HepG2 (cell line): Measurements from ENCODE around the gene CSKMT. TPM values are rescaled to one million over a fixed set of nuclear protein-coding genes. Genes with fewer than 3 reads are reported as not detected.

Experiments used
- ARID5B ChIP-seq: IDR thresholded peaks from 2 replicates; pipeline ENCODE4 v1.4.0; 2020; ENCODE audit warnings: mild to moderate bottlenecking, missing genetic modification reagents
- ATM ChIP-seq: fragments of 450-650 bp; IDR thresholded peaks from 2 replicates; pipeline ENCODE4 v1.7.1; 2017; ENCODE audit warnings: mild to moderate bottlenecking, borderline replicate concordance
- CBX2 ChIP-seq, 2 experiments: fragments of 200-600 bp in 1 of 2; sonication (generic); formaldehyde crosslinking in 1 of 2; IDR thresholded peaks; 2 replicates each; pipeline versions ENCODE4 v1.7.0 to v1.8.1; 2018 to 2022; ENCODE audit warnings: low read depth in 2 of 2, low read length in 1 of 2, mild to moderate bottlenecking in 1 of 2, missing genetic modification reagents in 1 of 2
- CHD2 ChIP-seq: IDR thresholded peaks from 2 replicates; pipeline ENCODE4 v1.6.1; 2011; ENCODE audit warnings: low read depth, low read length, improper control_type of control experiment
- DMAP1 ChIP-seq: IDR thresholded peaks from 2 replicates; pipeline ENCODE4 v1.6.1; 2016
- EHMT2 ChIP-seq: fragments of 200-600 bp; sonication (generic); IDR thresholded peaks from 2 replicates; pipeline ENCODE4 v1.7.0; 2017; ENCODE audit warnings: antibody characterized with exemption, low read depth, low read length, borderline replicate concordance
- KMT2B ChIP-seq: IDR thresholded peaks from 2 replicates; pipeline ENCODE4 v1.6.1; 2016; ENCODE audit warnings: missing genetic modification reagents, missing compliant biosample characterization
- NCOR1 ChIP-seq: fragments of 200-600 bp; sonication (generic); IDR thresholded peaks from 2 replicates; pipeline ENCODE4 v1.7.0; 2017; ENCODE audit warnings: antibody characterized with exemption, low read length, borderline replicate concordance
- NR2F2 ChIP-seq: IDR thresholded peaks from 2 replicates; pipeline ENCODE4 v1.6.1; 2012; ENCODE audit warnings: low read depth, inconsistent platforms, borderline replicate concordance
- PBX3 ChIP-seq: sonication (generic); formaldehyde crosslinking; IDR thresholded peaks from 2 replicates; pipeline ENCODE4 v1.8.1; 2023; ENCODE audit warnings: missing genetic modification reagents, inconsistent platforms, borderline replicate concordance
- PCBP1 ChIP-seq: fragments of 200-400 bp; formaldehyde crosslinking; IDR thresholded peaks from 2 replicates; pipeline ENCODE4 v1.6.1; 2017; ENCODE audit warnings: mild to moderate bottlenecking, low read depth, low read length, borderline replicate concordance
- SATB2 ChIP-seq: sonication (generic); formaldehyde crosslinking; IDR thresholded peaks from 2 replicates; pipeline ENCODE4 v1.5.0; 2020; ENCODE audit warnings: missing genetic modification reagents
- ZBTB49 ChIP-seq: sonication (generic); formaldehyde crosslinking; IDR thresholded peaks from 2 replicates; pipeline ENCODE4 v1.4.0; 2020; ENCODE audit warnings: missing genetic modification reagents, borderline replicate concordance
- ZC3H4 ChIP-seq: sonication (generic); formaldehyde crosslinking; IDR thresholded peaks from 2 replicates; pipeline ENCODE4 v1.4.0; 2020; ENCODE audit warnings: missing genetic modification reagents, borderline replicate concordance
- ZNF225 ChIP-seq: sonication (generic); formaldehyde crosslinking; IDR thresholded peaks from 2 replicates; pipeline ENCODE4 v1.4.0; 2020; ENCODE audit warnings: mild to moderate bottlenecking, missing genetic modification reagents
- ZNF274 ChIP-seq: sonication (generic); formaldehyde crosslinking; IDR thresholded peaks from 2 replicates; pipeline ENCODE4 v1.5.1; 2020; ENCODE audit warnings: mild to moderate bottlenecking, missing genetic modification reagents
- ZNF562 ChIP-seq: sonication (generic); formaldehyde crosslinking; IDR thresholded peaks from 2 replicates; pipeline ENCODE4 v1.8.0; 2022; ENCODE audit warnings: missing genetic modification reagents, borderline replicate concordance
- ZNF839 ChIP-seq: sonication (generic); formaldehyde crosslinking; IDR thresholded peaks from 2 replicates; pipeline ENCODE4 v1.4.0; 2020; ENCODE audit warnings: missing genetic modification reagents, mild to moderate bottlenecking, borderline replicate concordance
- ZNF883 ChIP-seq: sonication (generic); formaldehyde crosslinking; IDR thresholded peaks from 2 replicates; pipeline ENCODE4 v1.5.1; 2020; ENCODE audit warnings: mild to moderate bottlenecking, missing genetic modification reagents; ENCODE audit errors: not compliant biosample characterization
- polyA plus RNA-seq, 8 experiments: library from polyadenylated mRNA; depleted of rRNA in 3 of 8; stranded (reverse) in 7 of 8; unstranded in 1 of 8; fragments of >200 nt; fragmentation: Illumina TruSeq in 4 of 8; extraction: Trizol in 4 of 8; gene quantifications; 2 replicates each; pipeline versions ENCODE4 v1.2.1 to v1.2.3, GENCODE V29; 2011 to 2016; ENCODE audit warnings: low read depth in 4 of 8, missing spikeins in 1 of 8, mixed read lengths in 1 of 8; ENCODE audit not compliant: insufficient read depth in 1 of 8
- total RNA-seq, 5 experiments: library from RNA; depleted of rRNA; stranded (reverse); fragments of >200 nt; fragmentation: Illumina TruSeq; extraction: Trizol; gene quantifications; 2 replicates each; pipeline ENCODE4 v1.2.3, GENCODE V29; 2016; ENCODE audit warnings: low read depth in 1 of 5
- TF ChIP-seq, protein P1 (sequence below): sonication (generic); formaldehyde crosslinking; IDR thresholded peaks from 2 replicates; pipeline ENCODE4 v1.5.0; 2020; ENCODE audit warnings: mild to moderate bottlenecking, missing genetic modification reagents

The CSKMT gene
- total and polyA plus RNA-seq, 2 of the 13 experiments (the other 11 are each of a cell fraction or from before 2014, with no cell fraction given): 7.6 to 31.8 TPM

DNA sequence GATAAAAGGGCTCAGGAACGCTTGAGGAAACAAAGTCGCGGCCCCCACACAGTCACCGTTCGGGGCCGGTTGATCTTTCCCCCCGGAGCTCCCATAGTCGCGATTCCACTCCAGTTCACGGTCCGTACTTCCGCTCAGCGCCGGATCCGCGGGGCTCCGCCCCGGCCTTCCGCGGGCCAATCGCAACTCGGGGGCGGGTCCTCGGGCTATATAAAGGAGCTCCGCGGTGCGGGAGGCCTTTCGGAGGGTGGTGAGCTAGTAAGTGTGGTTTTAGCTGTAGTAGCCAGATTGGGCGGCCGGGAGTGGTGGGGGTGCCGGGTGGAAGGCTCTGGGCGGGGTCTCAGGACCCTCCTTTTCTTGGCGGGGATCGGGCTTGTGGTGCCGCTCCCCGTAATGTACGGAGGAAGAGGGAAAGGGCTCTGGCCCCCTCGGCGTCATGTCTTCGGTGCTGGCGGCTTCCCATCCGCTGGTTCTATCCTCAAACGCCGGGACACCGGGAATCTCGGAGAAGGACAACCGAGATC, at the start of gene CSKMT, which contains the start of gene C11orf98 (continued):
- TF ChIP-seq ZBTB49 (CRISPR knock-in tag): no peak
- TF ChIP-seq ZNF562 (CRISPR knock-in tag): no peak
- TF ChIP-seq ARID5B (CRISPR knock-in tag): peak; percentile 33
- TF ChIP-seq, protein P1, sequence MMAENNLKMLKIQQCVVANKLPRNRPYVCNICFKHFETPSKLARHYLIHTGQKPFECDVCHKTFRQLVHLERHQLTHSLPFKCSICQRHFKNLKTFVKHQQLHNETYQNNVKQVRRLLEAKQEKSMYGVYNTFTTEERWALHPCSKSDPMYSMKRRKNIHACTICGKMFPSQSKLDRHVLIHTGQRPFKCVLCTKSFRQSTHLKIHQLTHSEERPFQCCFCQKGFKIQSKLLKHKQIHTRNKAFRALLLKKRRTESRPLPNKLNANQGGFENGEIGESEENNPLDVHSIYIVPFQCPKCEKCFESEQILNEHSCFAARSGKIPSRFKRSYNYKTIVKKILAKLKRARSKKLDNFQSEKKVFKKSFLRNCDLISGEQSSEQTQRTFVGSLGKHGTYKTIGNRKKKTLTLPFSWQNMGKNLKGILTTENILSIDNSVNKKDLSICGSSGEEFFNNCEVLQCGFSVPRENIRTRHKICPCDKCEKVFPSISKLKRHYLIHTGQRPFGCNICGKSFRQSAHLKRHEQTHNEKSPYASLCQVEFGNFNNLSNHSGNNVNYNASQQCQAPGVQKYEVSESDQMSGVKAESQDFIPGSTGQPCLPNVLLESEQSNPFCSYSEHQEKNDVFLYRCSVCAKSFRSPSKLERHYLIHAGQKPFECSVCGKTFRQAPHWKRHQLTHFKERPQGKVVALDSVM: peak; percentile 53
- TF ChIP-seq ZNF225 (CRISPR knock-in tag): peak; percentile 33; the same call in 1 of the 2 replicates
- no peak for TF ChIP-seq NCOR1
- TF ChIP-seq EHMT2: no peak
- peak; percentile 66; the same call in 1 of the 2 replicates for TF ChIP-seq SATB2 (CRISPR knock-in tag)
- no peak for TF ChIP-seq PCBP1
- TF ChIP-seq PBX3 (CRISPR knock-in tag): no peak
- TF ChIP-seq KMT2B: peak; percentile 22; the same call in 1 of the 2 replicates
- TF ChIP-seq DMAP1 (CRISPR knock-in tag): peak; percentile 63; the same call in 1 of the 2 replicates
- no peak for TF ChIP-seq CBX2 (IDR thresholded peaks at IDR 0.05; ENCODE audit: low read depth, low read length)
- no peak for TF ChIP-seq CBX2 (CRISPR knock-in tag; IDR thresholded peaks at IDR 0.05; ENCODE audit: low read depth)
- peak; percentile 54 for TF ChIP-seq ZNF883 (CRISPR knock-in tag)
- no peak; the same call in 1 of the 2 replicates for TF ChIP-seq ZNF274 (CRISPR knock-in tag)
- no peak for TF ChIP-seq ZC3H4
- TF ChIP-seq ZNF839 (CRISPR knock-in tag): no peak
- peak; percentile 38; the same call in 1 of the 2 replicates for TF ChIP-seq CHD2
- no peak for TF ChIP-seq ATM
- TF ChIP-seq NR2F2: 0 out of 2 replicates have a peak, but pooled peaks have one; percentile 62
